GM13977 (cell line): ENCODE results near the gene NTN1.

Experiments
- DNase-seq: peaks from one replicate; pipeline ENCODE4 v3.0.0; 2012; ENCODE audit warnings: low spot score
- CTCF ChIP-seq: IDR thresholded peaks from 2 replicates; pipeline ENCODE4 v1.5.1; 2012; ENCODE audit warnings: mild to moderate bottlenecking, control low read depth; ENCODE audit not compliant: insufficient read depth; ENCODE audit errors: extremely low read depth, missing control alignments
- in situ Hi-C: fragments of 300-500 bp; cut with MboI; formaldehyde crosslinking; loops from one replicate; pipeline ENCODE4 v1.12.0; 2022; ENCODE audit warnings: low sequenced_read_pairs, low pct_unique_long_range_greater_than_20kb, mixed read lengths, inconsistent platforms; ENCODE audit not compliant: unreplicated experiment

NTN1 gene

GRCh38 chr17:9050801-9051401 is 29.6 kb downstream of the NTN1 start:
- DNase-seq: no peak
- in situ Hi-C loops: no loop called here
- TF ChIP-seq CTCF: no peak

GRCh38 chr17:9051561-9051960 is 30.3 kb downstream of the NTN1 start:
- in situ Hi-C loops: no loop called here

GRCh38 chr17:9052921-9053320 is 31.6 kb downstream of the NTN1 start:
- in situ Hi-C loops: no loop called here
- no peak for TF ChIP-seq CTCF
- no peak for DNase-seq

More at GRCh38 chr17:9051561-9051960, 30.3 kb downstream of the NTN1 start:
- no peak for TF ChIP-seq CTCF
- no peak for DNase-seq

GRCh38 chr17:9053406-9053805 is 32.1 kb downstream of the NTN1 start:
- in situ Hi-C loops: no loop called here
- DNase-seq: no peak
- TF ChIP-seq CTCF: no peak

GRCh38 chr17:9054126-9054975 is 33.0 kb downstream of the NTN1 start:
- in situ Hi-C loops: no loop called here
- DNase-seq: no peak
- TF ChIP-seq CTCF: no peak

- in situ Hi-C loops: no loop called here
- no peak for DNase-seq
- TF ChIP-seq CTCF: no peak
These were observed 34.0 kb downstream of the NTN1 start for GRCh38 chr17:9055281-9055680.
